HG03066 (cell line): Measurements from ENCODE around the gene UNC13B.
"Not testable (repeated sequence)": the region's sequence is repeated elsewhere in the genome, so short reads cannot be mapped to it uniquely, and the experiment has no call there.

ENCODE experiments used
- ATAC-seq: cut with Tn5 transposase; IDR thresholded peaks from one replicate; pipeline ENCODE4 v1.9.1; 2021; ENCODE audit warnings: low read depth; ENCODE audit not compliant: unreplicated experiment

The UNC13B gene

GRCh38 chr9:35211854-35212253 is 50.0 kb downstream of the UNC13B start:
- no peak for ATAC-seq

GRCh38 chr9:35220659-35221338 is 59.0 kb downstream of the UNC13B start:
- no peak for ATAC-seq

DNA sequence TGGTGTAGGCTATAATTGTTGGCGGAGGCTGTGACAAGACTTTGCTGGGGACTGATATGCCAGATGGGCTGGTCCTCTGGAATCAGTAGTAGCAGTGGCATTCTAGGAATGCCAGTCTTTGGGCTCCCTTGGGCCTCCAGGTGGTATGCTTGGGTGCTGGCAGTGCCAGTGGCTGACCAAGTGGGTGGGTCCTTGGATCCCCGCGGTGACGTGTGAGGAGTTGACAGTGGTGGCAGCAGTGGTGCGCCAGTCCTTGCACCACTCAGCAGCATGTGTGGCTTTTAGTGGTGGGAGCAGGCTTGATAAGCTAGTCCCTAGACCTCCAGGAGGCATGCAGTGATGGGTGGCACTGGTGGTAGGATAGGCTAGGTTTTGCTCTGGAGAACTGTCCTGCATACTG is 63.9 kb downstream of the UNC13B start:
- no peak for ATAC-seq

DNA sequence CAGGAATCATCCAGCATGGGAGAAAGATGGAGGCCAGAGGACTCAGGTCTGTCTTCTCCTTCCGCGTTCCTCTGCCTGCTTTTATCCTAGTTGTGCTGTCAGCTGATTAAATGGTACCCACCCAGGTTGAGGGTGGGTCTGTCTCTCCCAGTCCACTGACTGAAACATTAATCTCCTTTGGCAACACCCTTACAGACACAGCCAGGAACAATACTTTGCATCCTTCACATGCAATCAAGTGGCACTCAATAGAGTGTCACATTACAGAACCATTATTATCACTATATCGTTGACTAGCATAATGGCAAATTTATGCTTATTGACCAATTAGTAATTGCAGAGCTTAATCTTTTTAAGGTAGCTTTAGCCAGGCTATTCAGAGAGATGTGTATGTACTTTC is 64.8 kb downstream of the UNC13B start:
- no peak for ATAC-seq

- no peak for ATAC-seq
Observed at GRCh38 chr9:35227284-35227683, 65.5 kb downstream of the UNC13B start.

GRCh38 chr9:35229066-35229778 is 67.4 kb downstream of the UNC13B start:
- no peak for ATAC-seq

DNA sequence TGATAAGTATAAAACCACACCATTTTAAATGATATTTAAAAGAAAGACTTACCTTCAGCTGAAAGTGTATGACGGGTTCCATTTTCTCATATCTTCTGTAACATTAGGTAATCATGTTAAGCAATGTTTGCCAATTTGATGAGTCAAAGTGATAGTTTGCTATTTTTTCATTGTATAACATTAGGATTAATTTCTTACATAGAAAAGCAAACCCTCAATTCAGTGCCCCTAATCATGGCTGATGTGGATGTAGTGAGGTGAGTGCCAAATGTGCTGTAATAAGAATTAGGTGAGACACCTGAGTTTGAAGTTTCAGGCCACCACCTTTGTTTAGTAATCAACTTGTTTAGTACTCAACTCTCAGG is 68.0 kb downstream of the UNC13B start:
- no peak for ATAC-seq

DNA sequence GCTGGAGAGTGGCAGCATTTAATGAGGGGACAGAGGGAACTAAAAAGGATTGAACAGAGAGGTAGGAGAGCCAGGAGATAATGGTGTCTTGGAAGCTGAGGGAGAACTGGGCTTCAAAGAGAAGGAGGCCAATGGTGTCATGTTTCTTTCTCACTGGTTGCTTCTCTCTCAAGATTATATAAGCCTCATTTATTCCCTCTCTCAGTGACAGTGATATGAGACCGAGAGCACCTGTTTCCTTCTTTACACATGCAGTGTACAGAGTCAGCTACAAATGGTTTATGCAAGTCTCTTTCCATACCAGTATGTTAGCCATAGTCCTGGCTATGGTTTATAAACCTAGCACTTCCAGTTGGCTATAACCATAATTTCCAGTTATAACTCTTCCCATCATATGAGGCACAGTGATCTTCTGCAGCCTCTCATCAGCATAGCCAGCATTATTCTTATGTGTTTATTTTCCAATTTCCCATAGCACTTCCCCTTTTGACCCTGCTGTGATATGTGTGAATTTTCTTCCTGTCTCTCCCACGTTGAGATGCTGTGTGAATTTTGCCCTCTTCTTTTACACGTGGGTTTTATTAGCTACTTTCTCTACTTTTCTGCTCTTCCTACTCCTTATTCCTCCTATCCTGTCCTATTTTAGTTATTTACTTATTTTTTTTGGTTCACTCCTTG is 71.2 kb downstream of the UNC13B start:
- no peak for ATAC-seq

GRCh38 chr9:35236692-35237091 is 74.9 kb downstream of the UNC13B start:
- no peak for ATAC-seq

- ATAC-seq = no peak
Observed at GRCh38 chr9:35237311-35237710, 75.5 kb downstream of the UNC13B start.

- ATAC-seq = not testable (repeated sequence)
Observed at GRCh38 chr9:35245945-35246344, 84.1 kb downstream of the UNC13B start.

DNA sequence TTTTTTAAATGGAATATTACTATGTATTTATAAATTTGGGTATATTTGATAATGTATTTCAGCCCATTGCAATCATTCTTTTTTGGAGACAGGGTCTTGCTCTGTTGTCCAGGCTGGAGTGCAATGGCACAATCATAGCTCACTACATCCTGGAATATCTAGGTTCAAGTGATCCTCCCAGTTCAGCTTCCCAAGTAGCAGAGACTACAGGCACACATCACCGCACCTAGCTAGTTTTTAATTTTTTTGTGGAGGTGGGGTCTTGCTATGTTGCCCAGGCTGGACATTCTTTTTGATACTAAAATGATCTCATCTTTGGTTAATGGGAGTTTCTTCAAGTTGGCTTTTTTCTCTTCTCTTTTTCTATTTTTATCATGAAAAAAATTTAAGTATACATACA is 91.3 kb downstream of the UNC13B start:
- no peak for ATAC-seq

DNA sequence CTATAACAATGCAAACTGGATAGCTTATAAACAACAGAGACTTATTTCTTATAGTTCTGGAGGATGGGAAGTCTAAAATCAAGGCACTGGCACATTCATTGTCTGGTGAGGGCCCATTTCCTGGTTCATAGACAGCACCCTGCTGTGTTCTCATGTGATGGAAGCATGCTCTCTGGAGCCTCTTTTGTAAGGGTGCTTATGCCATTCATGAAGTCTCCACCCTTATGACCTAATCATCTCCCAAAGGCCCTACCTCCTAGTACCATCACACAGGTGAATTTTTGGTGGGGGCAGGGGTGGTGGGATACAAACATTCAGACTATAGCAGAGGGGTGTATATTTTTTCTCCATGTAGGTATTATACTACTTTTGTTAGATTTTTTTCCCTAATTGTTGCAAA is 92.4 kb downstream of the UNC13B start:
- no peak for ATAC-seq

DNA sequence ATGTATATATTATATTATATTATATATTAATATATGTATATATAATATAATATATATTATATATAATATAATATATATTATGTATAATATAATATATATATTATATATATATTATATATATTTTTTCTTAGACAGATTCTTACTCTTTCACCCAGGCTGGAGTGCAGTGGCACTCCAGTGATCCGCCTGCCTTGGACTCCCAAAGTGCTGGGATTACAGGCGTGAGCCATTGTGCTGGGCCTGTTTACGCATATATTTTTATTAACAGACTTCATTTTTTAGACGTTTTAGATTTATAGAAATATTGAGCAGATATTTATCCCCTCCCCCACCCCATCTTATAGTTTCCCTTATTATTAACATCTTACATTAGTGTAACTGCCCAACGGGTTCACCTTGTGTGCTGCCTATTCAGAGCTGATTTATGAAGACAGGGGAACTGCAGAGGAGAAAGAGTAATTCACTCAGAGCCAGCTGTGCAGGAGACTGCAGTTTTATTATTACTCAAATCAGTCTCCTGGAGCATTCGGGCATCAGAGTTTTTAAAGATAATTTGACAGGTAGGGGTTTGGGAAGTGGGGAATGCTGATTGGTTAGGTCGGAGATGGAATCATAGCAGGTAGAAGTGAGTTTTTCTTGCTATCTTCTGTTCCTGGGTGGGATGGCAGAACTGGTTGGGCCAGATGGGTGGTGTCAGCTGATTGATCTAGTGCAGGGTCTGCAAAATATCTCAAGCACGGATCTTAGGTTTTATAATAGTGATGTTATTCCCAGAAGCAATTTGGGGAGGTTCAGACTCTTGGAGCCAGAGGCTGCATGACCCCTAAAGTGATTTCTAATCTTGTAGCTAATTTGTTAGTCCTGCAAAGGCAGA is 93.4 kb downstream of the UNC13B start:
- no peak for ATAC-seq

- ATAC-seq = no peak
Observed at GRCh38 chr9:35257986-35258659, 96.3 kb downstream of the UNC13B start.

- no peak for ATAC-seq
Observed at GRCh38 chr9:35258660-35259474, 97.1 kb downstream of the UNC13B start.

- no peak for ATAC-seq
Observed at GRCh38 chr9:35260186-35260585, 98.4 kb downstream of the UNC13B start.

GRCh38 chr9:35262064-35262463 is 100.3 kb downstream of the UNC13B start:
- no peak for ATAC-seq

DNA sequence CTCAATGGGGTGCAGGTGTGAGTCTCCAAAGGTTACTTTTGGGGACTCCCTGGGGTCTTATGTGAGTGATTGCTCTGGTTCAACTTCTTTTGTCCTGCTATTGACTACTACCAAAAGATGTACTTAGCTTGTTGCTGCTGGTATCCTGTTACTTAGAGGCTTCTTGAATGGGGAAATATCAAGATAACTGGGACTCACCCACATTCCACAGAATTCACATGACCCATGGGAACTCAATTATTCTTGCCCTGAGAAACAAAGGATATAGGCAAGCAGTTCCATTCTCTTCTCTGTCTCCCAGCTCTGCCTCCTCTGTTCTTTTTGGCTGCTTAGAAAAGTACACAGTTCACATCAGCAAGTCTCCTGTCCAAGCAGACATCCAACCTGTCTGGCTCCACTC is 105.9 kb downstream of the UNC13B start:
- no peak for ATAC-seq

DNA sequence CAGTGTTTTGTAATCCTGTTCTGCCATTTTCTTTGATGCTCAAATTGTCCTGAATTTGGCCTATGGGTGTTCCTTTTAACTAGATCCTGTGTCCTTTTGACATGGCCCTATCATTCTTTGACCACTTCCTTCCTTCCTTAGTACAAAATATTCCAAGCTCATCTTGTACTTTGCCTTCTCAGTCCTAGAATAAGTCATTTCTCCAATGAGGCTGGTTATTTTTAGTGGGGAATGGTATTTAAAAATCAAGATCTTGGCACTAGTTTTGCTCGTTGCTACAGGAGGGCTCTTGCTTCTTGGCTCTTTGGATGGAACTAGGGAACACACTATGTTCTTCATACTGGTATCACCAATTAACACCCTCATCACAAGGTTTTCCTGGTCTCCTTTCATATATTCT is 108.1 kb downstream of the UNC13B start:
- ATAC-seq = no peak
